Sigmoid colon (tissue), 7 donors: ENCODE measurements around the gene EFCAB13. TPM values are rescaled to one million over a fixed set of nuclear protein-coding genes. Genes with fewer than 3 reads are reported as not detected.

Source experiments
- DNase-seq: peaks from one replicate; pipeline ENCODE4 v3.0.0-alpha.2; 2019
- H3K27ac ChIP-seq, 4 donors: fragments of 200-600 bp; sonication (generic); one replicate each; pipeline ENCODE4 v1.5.1; 2016 to 2019; ENCODE audit warnings: mild to moderate bottlenecking in 1 of 4
- H3K27me3 ChIP-seq, 3 donors: fragments of 200-600 bp; sonication (generic); one replicate each; pipeline ENCODE4 v1.5.1; 2019; ENCODE audit warnings: mild to moderate bottlenecking in 1 of 3
- H3K36me3 ChIP-seq, 4 donors: fragments of 200-600 bp; sonication (generic); one replicate each; pipeline ENCODE4 v1.5.1; 2016 to 2019
- H3K4me1 ChIP-seq, 4 donors: fragments of 200-600 bp; sonication (generic); one replicate each; pipeline ENCODE4 v1.5.1; 2017 to 2019
- H3K4me3 ChIP-seq, 4 donors: fragments of 200-600 bp; sonication (generic); one replicate each; pipeline ENCODE4 v1.5.1; 2017 to 2019; ENCODE audit warnings: mild to moderate bottlenecking in 2 of 4, moderate library complexity in 1 of 4
- H3K9me3 ChIP-seq, 4 donors: fragments of 200-600 bp in 3 of 4; sonication (generic) in 3 of 4; one replicate each; pipeline versions ENCODE4 v1.5.1 to v1.6.1; 2013 to 2019
- EP300 ChIP-seq, 4 donors: sonication (generic); formaldehyde crosslinking; IDR thresholded peaks; one replicate each; pipeline ENCODE4 v1.6.1; 2017; ENCODE audit warnings: antibody characterized with exemption in 4 of 4
- POLR2A ChIP-seq, 2 donors: fragments of 450-650 bp; IDR thresholded peaks; one replicate each; pipeline ENCODE4 v1.6.1; 2016; ENCODE audit warnings: antibody characterized with exemption in 2 of 2, mild to moderate bottlenecking in 2 of 2, moderate library complexity in 2 of 2
- POLR2AphosphoS5 ChIP-seq, 4 donors: sonication (generic); formaldehyde crosslinking; IDR thresholded peaks; one replicate each; pipeline ENCODE4 v1.6.1; 2017; ENCODE audit warnings: antibody characterized with exemption in 4 of 4
- WGBS, 2 donors: extraction: QIAGEN DNeasy Blood & Tissue Kit; methylation state at CpG; one replicate each; pipeline ENCODE4 v1.1.7; 2013; 5-methylcytosine and 5-hydroxymethylcytosine counted together
- intact Hi-C: fragments of 100-400 bp; cut with DNase I; formaldehyde crosslinking; loops from one replicate; pipeline ENCODE4 v1.15.1; 2023
- polyA plus RNA-seq, 3 donors: library from polyadenylated mRNA; stranded (reverse); fragments of 200-250 nt; gene quantifications; one replicate each; pipeline ENCODE4 v1.2.3, GENCODE V29; 2013
- total RNA-seq, 4 donors: library from RNA; depleted of rRNA; stranded (reverse); fragments of >200 nt; gene quantifications; one replicate each; pipeline ENCODE4 v1.1.0, GENCODE V29; 2016
- TF ChIP-seq, protein P1 (sequence below), 4 experiments: fragments of 450-650 bp in 3 of 4; fragments of 200-600 bp in 1 of 4; IDR thresholded peaks; one replicate each; pipeline ENCODE4 v1.5.1; 2016 to 2019; ENCODE audit warnings: antibody characterized with exemption in 4 of 4, mild to moderate bottlenecking in 3 of 4, moderate library complexity in 2 of 4
- donor health status: healthy with polysubstance abuse.
- donor health status: Bipolar disorder and iron deficiency.
- donor health status: healthy.

The EFCAB13 gene
- total and polyA plus RNA-seq, 7 donors, result 0.46 to 16.3 (median 8.7) TPM

- DNase-seq, result no peak
- H3K36me3 ChIP-seq, result peaks cover 0 to 15% (median 0%) of the 10 kb centered on the region in 4 donors
- no peak overlapping the region for H3K27ac ChIP-seq
- H3K9me3 ChIP-seq, result no peaks in the 10 kb centered on the region
- intact Hi-C loops, result no loop called here
- no peak overlapping the region for H3K4me3 ChIP-seq
- no peaks in the 10 kb centered on the region for H3K27me3 ChIP-seq
- TF ChIP-seq EP300 (IDR thresholded peaks at IDR 0.05), result no peak
- TF ChIP-seq POLR2A (IDR thresholded peaks at IDR 0.05), result no peak
- TF ChIP-seq POLR2AphosphoS5 (IDR thresholded peaks at IDR 0.05), result no peak
- TF ChIP-seq, protein P1, sequence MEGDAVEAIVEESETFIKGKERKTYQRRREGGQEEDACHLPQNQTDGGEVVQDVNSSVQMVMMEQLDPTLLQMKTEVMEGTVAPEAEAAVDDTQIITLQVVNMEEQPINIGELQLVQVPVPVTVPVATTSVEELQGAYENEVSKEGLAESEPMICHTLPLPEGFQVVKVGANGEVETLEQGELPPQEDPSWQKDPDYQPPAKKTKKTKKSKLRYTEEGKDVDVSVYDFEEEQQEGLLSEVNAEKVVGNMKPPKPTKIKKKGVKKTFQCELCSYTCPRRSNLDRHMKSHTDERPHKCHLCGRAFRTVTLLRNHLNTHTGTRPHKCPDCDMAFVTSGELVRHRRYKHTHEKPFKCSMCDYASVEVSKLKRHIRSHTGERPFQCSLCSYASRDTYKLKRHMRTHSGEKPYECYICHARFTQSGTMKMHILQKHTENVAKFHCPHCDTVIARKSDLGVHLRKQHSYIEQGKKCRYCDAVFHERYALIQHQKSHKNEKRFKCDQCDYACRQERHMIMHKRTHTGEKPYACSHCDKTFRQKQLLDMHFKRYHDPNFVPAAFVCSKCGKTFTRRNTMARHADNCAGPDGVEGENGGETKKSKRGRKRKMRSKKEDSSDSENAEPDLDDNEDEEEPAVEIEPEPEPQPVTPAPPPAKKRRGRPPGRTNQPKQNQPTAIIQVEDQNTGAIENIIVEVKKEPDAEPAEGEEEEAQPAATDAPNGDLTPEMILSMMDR (IDR thresholded peaks at IDR 0.05), result no peak
- no peaks in the 10 kb centered on the region for H3K4me1 ChIP-seq
These were observed 8.5 kb downstream of the EFCAB13 start for GRCh38 chr17:47332287-47332686.

DNA sequence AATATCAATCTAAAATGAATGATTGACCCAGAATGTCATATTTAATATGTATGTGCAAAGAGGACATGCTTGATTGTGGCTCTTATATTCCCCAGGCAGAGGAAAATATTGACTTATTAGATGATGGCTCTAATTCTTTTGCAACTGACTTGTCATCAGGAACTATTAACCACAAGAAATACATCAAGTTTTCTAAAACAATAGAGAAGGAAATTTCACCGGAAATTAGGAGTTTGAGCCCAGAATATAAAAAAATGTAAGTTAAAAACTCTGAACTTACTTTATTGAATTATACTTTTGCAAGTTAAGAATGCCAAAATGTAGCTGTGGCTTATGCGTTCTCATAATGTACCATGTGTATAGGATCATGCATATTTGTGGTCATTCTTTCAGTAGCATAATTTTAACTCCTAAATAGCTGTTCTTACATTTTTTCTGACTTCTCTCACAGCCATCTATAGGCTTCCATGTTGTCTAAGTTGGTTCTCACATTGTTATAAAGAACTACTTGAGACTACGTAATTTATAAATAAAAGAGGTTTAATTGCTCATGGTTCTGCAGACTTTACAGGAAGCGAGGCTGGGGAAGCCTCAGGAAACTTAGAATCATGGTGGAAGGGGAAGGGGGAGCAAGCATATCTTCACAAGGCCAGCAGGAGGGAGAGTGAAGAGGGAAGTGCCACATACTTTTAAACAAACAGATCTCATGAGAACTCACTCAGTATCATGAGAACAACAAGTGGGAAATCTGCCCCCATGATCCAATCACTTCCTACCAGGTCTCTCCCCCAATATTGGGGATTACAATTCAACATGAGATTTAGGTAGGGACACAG lies 11.6 kb downstream of the EFCAB13 start:
- peaks cover 0 to 15% (median 0%) of the 10 kb centered on the region in 4 donors for H3K36me3 ChIP-seq
- H3K27me3 ChIP-seq, result no peaks in the 10 kb centered on the region
- DNase-seq, result no peak
- TF ChIP-seq POLR2A (IDR thresholded peaks at IDR 0.05) (no peak), EP300 (IDR thresholded peaks at IDR 0.05) (no peak), POLR2AphosphoS5 (IDR thresholded peaks at IDR 0.05) (no peak)
- TF ChIP-seq, protein P1 (IDR thresholded peaks at IDR 0.05), result no peak
- no peak overlapping the region for H3K27ac ChIP-seq
- 79 to 91% methylated on average over 4 of the region's 4 CpGs for WGBS, 2 donors
- intact Hi-C loops, result no loop called here
- H3K4me3 ChIP-seq, result no peak overlapping the region
- H3K4me1 ChIP-seq, result no peaks in the 10 kb centered on the region
- H3K9me3 ChIP-seq, result no peaks in the 10 kb centered on the region

DNA sequence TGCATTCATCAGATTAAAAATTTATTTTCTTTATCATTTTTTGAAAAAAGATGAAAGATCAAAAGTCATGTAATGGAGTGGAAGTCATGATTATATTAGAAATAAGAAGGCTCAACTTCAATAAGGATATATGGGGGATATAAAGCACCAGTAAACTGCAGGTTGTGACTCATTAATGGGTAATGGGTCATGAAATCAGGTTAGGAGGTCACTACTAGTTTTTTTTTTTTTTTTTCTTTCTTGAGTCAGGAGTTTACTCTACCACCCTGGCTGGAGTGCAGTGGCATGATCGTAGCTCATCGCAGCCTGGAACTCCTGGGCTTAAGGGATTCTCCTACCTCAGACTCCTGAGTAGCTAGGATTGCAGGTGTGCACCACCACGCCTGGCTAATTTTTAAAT lies 14.3 kb downstream of the EFCAB13 start:
- Histone ChIP-seq H3K4me1 (no peaks in the 10 kb centered on the region), H3K4me3 (no peak overlapping the region), H3K27me3 (no peaks in the 10 kb centered on the region), H3K27ac (no peak overlapping the region), H3K9me3 (no peaks in the 10 kb centered on the region), H3K36me3 (peaks cover 0 to 15% (median 0%) of the 10 kb centered on the region in 4 donors)
- DNase-seq, result no peak
- intact Hi-C loops, result no loop called here
- WGBS, 2 donors, result 96 to 97% methylated on average over 3 of the region's 3 CpGs
- TF ChIP-seq POLR2A (IDR thresholded peaks at IDR 0.05), result no peak
- TF ChIP-seq POLR2AphosphoS5 (IDR thresholded peaks at IDR 0.05), result no peak
- TF ChIP-seq, protein P1 (IDR thresholded peaks at IDR 0.05), result no peak
- TF ChIP-seq EP300 (IDR thresholded peaks at IDR 0.05), result no peak

DNA sequence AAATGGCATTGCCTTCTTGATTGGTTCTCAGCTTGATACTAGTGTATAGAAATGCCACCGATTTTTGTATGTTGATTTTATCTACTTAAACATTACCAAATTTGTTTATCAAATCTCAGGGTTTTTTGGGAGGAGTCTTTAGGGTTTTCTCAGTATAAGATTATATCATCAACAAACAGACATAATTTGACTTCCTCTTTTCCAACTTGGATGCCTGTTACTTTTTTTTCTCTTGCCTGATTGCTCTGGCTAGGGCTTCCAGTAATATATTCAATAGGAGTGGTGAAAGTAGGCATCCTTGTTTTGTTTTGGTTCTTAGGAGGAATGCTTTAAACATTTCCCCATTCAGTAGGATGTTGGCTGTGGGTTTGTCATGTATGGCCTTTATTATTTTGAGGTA lies 29.1 kb downstream of the EFCAB13 start:
- Histone ChIP-seq H3K27ac (no peak overlapping the region), H3K9me3 (no peaks in the 10 kb centered on the region), H3K4me1 (no peaks in the 10 kb centered on the region), H3K27me3 (no peaks in the 10 kb centered on the region), H3K36me3 (no peaks in the 10 kb centered on the region), H3K4me3 (no peak overlapping the region)
- DNase-seq, result no peak
- WGBS, 2 donors, result 69 to 73% methylated on average over 1 of the region's 1 CpG
- no peak for TF ChIP-seq EP300 (IDR thresholded peaks at IDR 0.05)
- no peak for TF ChIP-seq POLR2AphosphoS5 (IDR thresholded peaks at IDR 0.05)
- TF ChIP-seq, protein P1 (IDR thresholded peaks at IDR 0.05), result no peak
- TF ChIP-seq POLR2A (IDR thresholded peaks at IDR 0.05), result no peak
- intact Hi-C loops, result no loop called here
